A673 (cell line): Measurements from ENCODE around the gene KMT2B. TPM values are rescaled to one million over a fixed set of nuclear protein-coding genes. Genes with fewer than 3 reads are reported as not detected.

Experiments
- BruUV-seq: library from RNA; stranded (reverse); fragments of 400-500 nt; replicated peaks from 2 replicates; lab custom pipeline; 2021; lab: Mats Ljungman, UMichigan
- CTCF ChIA-PET: fragments of 300-600 bp; sonication (Branson Sonifier 250); formaldehyde crosslinking; loops from one replicate; lab custom pipeline; 2022; ENCODE audit warnings: antibody characterized with exemption; lab: Charles Lee
- POLR2A ChIA-PET: fragments of 300-600 bp; sonication (Branson Sonifier 250); formaldehyde crosslinking; loops from one replicate; lab custom pipeline; 2022; ENCODE audit warnings: antibody characterized with exemption; ENCODE audit not compliant: low non-redundant PET; lab: Charles Lee
- DNase-seq: peaks from one replicate; pipeline ENCODE4 v3.0.0-alpha.2; 2015; ENCODE audit warnings: low spot score
- H3K27ac ChIP-seq: fragments of 200-600 bp; sonication (generic); 2 replicates; pipeline ENCODE4 v1.5.1; 2016; ENCODE audit warnings: mixed run types, low read depth, mild to moderate bottlenecking, mixed read lengths, antibody characterized with exemption, low read length; ENCODE audit not compliant: poor library complexity, severe bottlenecking
- H3K27me3 ChIP-seq: fragments of 200-600 bp; sonication (generic); replicated peaks from 2 replicates; pipeline ENCODE4 v1.6.1; 2017; ENCODE audit warnings: mixed run types, low read depth, mild to moderate bottlenecking, mixed read lengths, antibody characterized with exemption, low read length; ENCODE audit not compliant: insufficient read depth, poor library complexity
- H3K36me3 ChIP-seq: fragments of 200-600 bp; sonication (generic); 2 replicates; pipeline ENCODE4 v1.6.1; 2016; ENCODE audit warnings: mixed run types, mild to moderate bottlenecking, mixed read lengths, antibody characterized with exemption, low read length; ENCODE audit not compliant: insufficient read depth, poor library complexity, severe bottlenecking
- H3K4me1 ChIP-seq: fragments of 200-600 bp; sonication (generic); 2 replicates; pipeline ENCODE4 v1.6.1; 2017; ENCODE audit warnings: mixed run types, mild to moderate bottlenecking, mixed read lengths, antibody characterized with exemption, low read length; ENCODE audit not compliant: insufficient read depth, poor library complexity, severe bottlenecking
- H3K4me3 ChIP-seq: fragments of 200-600 bp; sonication (generic); 2 replicates; pipeline ENCODE4 v1.5.1; 2016; ENCODE audit warnings: low read depth, mixed run types, mild to moderate bottlenecking, mixed read lengths, low read length; ENCODE audit not compliant: poor library complexity, severe bottlenecking
- H3K9me3 ChIP-seq: fragments of 200-600 bp; sonication (generic); 2 replicates; pipeline ENCODE4 v1.6.1; 2016; ENCODE audit warnings: mixed run types, low read depth, mild to moderate bottlenecking, mixed read lengths, antibody characterized with exemption, low read length; ENCODE audit not compliant: poor library complexity, severe bottlenecking
- EZH2 ChIP-seq: fragments of 200-600 bp; sonication (generic); IDR thresholded peaks from 2 replicates; pipeline ENCODE4 v1.6.1; 2017; ENCODE audit warnings: borderline replicate concordance, low read depth, mild to moderate bottlenecking, mixed read lengths, antibody characterized with exemption, low read length; ENCODE audit not compliant: poor library complexity, severe bottlenecking
- intact Hi-C: fragments of 100-400 bp; cut with micrococcal nuclease; formaldehyde crosslinking; loops from one replicate; pipeline ENCODE4 v1.10.0; 2022; ENCODE audit not compliant: unreplicated experiment
- total RNA-seq: library from RNA; stranded (reverse); gene quantifications from 2 replicates; pipeline ENCODE4 v1.2.3, GENCODE V29; 2021
- TF ChIP-seq, protein P1 (sequence below): fragments of 300-800, 200-600 bp; sonication (generic); conservative IDR thresholded peaks from 2 replicates; pipeline ENCODE4 v1.5.1; 2017; ENCODE audit warnings: low read depth, mild to moderate bottlenecking, antibody characterized with exemption, low read length, moderate library complexity, mixed read lengths

Gene KMT2B
- total RNA-seq, 1 experiment from 2014 or later, result 49.1 TPM

DNA sequence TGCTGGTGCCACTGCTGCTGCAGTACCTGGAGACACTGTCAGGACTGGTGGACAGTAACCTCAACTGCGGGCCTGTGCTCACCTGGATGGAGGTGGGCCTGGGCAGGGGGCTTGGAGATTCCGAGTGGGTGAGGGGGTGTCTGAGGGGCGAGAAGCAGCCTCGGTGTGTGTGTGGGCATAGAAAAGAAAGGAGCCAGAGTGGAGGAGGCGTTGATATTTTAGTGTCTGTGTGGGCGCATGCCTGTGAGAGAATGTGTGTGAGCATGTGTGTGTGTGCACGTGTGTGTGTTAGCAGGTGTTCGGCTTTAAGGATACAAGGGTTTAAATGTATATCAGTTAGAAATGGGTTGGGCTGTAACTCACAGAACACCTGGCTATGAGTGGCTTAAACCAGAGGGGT lies 61.2 kb downstream of the KMT2B start:
- TF ChIP-seq, protein P1, sequence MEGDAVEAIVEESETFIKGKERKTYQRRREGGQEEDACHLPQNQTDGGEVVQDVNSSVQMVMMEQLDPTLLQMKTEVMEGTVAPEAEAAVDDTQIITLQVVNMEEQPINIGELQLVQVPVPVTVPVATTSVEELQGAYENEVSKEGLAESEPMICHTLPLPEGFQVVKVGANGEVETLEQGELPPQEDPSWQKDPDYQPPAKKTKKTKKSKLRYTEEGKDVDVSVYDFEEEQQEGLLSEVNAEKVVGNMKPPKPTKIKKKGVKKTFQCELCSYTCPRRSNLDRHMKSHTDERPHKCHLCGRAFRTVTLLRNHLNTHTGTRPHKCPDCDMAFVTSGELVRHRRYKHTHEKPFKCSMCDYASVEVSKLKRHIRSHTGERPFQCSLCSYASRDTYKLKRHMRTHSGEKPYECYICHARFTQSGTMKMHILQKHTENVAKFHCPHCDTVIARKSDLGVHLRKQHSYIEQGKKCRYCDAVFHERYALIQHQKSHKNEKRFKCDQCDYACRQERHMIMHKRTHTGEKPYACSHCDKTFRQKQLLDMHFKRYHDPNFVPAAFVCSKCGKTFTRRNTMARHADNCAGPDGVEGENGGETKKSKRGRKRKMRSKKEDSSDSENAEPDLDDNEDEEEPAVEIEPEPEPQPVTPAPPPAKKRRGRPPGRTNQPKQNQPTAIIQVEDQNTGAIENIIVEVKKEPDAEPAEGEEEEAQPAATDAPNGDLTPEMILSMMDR, result no peak
- no peak for TF ChIP-seq EZH2
- Histone ChIP-seq H3K4me1 (peaks cover 13% of the 10 kb centered on the region), H3K9me3 (no peaks in the 10 kb centered on the region), H3K27ac (no peak overlapping the region), H3K27me3 (no peaks in the 10 kb centered on the region), H3K36me3 (peaks cover 30% of the 10 kb centered on the region), H3K4me3 (no peak overlapping the region)
- CTCF ChIA-PET, result no interaction called here
- DNase-seq, result no peak
- BruUV-seq, result no TSS peak
- intact Hi-C loops, result no loop called here
- POLR2A ChIA-PET, result no interaction called here

DNA sequence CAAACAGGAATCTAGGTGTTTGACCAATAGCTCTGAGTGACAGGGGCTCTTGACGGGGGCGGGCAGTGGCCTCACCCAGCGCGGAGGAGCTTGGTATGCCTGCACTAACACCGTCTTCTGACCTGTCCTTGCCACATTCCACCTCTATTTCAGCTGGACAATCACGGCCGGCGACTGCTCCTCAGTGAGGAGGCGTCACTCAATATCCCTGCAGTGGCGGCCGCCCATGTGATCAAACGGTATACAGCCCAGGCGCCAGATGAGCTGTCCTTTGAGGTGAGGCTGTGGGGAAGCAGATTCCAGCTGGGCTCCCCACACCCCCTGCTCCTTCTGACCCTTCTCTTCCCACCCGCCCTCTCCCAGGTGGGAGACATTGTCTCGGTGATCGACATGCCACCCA lies 62.3 kb downstream of the KMT2B start:
- ChIA-PET POLR2A (no interaction called here), CTCF (no interaction called here)
- Histone ChIP-seq H3K4me3 (no peak overlapping the region), H3K4me1 (peaks cover 13% of the 10 kb centered on the region), H3K36me3 (peaks cover 30% of the 10 kb centered on the region), H3K9me3 (no peaks in the 10 kb centered on the region), H3K27ac (no peak overlapping the region), H3K27me3 (no peaks in the 10 kb centered on the region)
- TF ChIP-seq, protein P1, result no peak
- TF ChIP-seq EZH2, result no peak
- BruUV-seq, result no TSS peak
- no peak for DNase-seq
- intact Hi-C loops, result no loop called here

DNA sequence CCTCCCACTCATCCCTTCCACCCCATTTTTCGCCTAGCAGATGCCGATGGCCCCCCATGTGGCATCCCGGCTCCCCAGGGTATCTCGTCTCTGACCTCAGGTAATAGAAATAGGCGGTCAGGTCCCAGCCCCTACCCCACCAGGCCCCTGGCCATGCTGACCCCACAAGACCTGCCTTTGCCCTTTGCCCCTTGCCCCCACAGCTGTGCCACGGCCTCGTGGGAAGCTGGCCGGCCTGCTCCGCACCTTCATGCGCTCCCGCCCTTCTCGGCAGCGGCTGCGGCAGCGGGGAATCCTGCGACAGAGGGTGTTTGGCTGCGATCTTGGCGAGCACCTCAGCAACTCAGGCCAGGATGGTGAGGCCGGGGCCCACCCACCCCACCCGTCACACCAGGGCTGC lies 62.9 kb downstream of the KMT2B start:
- Histone ChIP-seq H3K27me3 (no peaks in the 10 kb centered on the region), H3K4me3 (no peak overlapping the region), H3K36me3 (peaks cover 30% of the 10 kb centered on the region), H3K4me1 (peaks cover 13% of the 10 kb centered on the region), H3K27ac (no peak overlapping the region), H3K9me3 (no peaks in the 10 kb centered on the region)
- BruUV-seq, result no TSS peak
- CTCF ChIA-PET, result no interaction called here
- intact Hi-C loops, result no loop called here
- TF ChIP-seq, protein P1, result no peak
- TF ChIP-seq EZH2, result no peak
- no peak for DNase-seq
- POLR2A ChIA-PET, result interaction anchor here (0.7 kb wide), 1 partner anchor 37 kb away, joined by 3 read pairs; no protein-coding TSS in a partner anchor
